Body of pancreas (tissue), 4 donors: ENCODE data around the gene TENT4A.

ENCODE experiments used
- POLR2A ChIP-seq, 3 donors: fragments of 450-650 bp; IDR thresholded peaks; one replicate each; pipeline ENCODE4 v1.6.1; 2016; ENCODE audit warnings: antibody characterized with exemption in 3 of 3, mild to moderate bottlenecking in 2 of 3
- TF ChIP-seq, protein P1 (sequence below), 7 experiments: fragments of 450-650 bp in 4 of 7; fragments of 200-600 bp in 3 of 7; sonication (generic) in 3 of 7; IDR thresholded peaks; one replicate each; pipeline ENCODE4 v1.5.1; 2016 to 2019; ENCODE audit warnings: antibody characterized with exemption in 7 of 7

DNA sequence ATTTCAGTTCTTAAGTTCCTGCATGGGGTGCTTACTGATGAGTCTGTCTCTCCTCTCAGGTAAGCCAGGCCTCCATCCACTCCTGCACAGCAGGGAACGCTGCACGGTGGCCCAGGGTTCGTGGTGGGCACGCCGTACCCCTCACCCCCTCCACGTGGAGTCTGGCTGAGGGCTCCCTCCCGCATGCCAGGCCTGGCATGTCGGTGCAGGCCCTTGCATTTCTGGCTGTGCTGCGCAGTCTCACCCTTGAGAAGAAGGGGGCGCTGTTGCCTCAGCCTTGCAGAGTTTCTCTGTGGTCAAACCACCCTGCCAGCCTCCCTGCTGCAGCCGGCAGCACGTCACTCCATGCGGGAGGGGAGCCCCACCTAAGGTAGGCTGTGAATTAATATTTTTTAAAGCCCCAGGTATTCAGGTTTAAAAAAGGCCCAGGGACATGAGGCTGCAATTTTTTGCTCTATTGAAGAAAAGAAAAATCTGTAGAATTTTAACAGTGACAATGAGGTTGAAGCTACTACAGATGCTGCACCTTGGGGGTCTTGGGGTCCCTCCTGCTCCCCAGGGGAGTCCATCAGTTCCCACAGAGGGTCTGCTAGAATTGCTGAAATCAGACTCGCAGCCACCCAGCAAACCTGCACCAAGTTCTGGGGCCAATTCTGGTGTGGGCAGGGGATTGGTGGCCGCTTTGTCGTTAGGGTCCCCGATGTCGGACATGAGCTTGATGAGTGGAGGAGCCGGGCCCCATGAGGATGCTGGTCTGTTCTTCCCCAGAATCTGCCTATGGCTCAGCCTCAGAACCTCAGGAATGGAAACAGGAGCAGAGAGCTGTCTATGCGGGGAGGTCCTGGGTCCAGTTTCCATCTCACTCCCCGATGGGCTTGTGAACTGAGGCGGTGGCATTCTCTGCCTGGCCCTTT lies 52.6 kb downstream of the TENT4A start:
- TF ChIP-seq, protein P1, sequence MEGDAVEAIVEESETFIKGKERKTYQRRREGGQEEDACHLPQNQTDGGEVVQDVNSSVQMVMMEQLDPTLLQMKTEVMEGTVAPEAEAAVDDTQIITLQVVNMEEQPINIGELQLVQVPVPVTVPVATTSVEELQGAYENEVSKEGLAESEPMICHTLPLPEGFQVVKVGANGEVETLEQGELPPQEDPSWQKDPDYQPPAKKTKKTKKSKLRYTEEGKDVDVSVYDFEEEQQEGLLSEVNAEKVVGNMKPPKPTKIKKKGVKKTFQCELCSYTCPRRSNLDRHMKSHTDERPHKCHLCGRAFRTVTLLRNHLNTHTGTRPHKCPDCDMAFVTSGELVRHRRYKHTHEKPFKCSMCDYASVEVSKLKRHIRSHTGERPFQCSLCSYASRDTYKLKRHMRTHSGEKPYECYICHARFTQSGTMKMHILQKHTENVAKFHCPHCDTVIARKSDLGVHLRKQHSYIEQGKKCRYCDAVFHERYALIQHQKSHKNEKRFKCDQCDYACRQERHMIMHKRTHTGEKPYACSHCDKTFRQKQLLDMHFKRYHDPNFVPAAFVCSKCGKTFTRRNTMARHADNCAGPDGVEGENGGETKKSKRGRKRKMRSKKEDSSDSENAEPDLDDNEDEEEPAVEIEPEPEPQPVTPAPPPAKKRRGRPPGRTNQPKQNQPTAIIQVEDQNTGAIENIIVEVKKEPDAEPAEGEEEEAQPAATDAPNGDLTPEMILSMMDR (IDR thresholded peaks at IDR 0.05): peak; percentile 52 to 82 (median 76)
- TF ChIP-seq POLR2A (IDR thresholded peaks at IDR 0.05): no peak
